ENCODE measurements around the gene MTM1. TPM values are rescaled to one million over a fixed set of nuclear protein-coding genes. Genes with fewer than 3 reads are reported as not detected.
A peak's percentile ranks its signal among the peaks of the same experiment; 100 is the strongest.

Gene MTM1
- total RNA-seq (2011; cell fraction: chromatin; rRNA removed; ENCODE audit: low replicate concordance), result 15.7 and 18.4 TPM in 2 replicates
- total RNA-seq (2011; cell fraction: nucleolus; rRNA removed), result 5.0 and 10.2 TPM in 2 replicates
- 9.2 and 10.6 TPM in 2 replicates for total RNA-seq (2011; cell fraction: nucleoplasm; rRNA removed)
- total RNA-seq (2014; rRNA removed) (9.4 and 10.7 TPM in 2 replicates), total RNA-seq (2014; rRNA removed; fragmentation: Illumina TruSeq; extraction: Trizol) (12.0 and 13.2 TPM in 2 replicates), total RNA-seq (2015; rRNA removed; fragmentation: Illumina TruSeq; extraction: Trizol) (12.7 and 13.3 TPM in 2 replicates), total RNA-seq (2021) (11.3 and 13.3 TPM in 2 replicates), polyA plus RNA-seq (2011; rRNA removed) (6.0 and 7.7 TPM in 2 replicates), polyA plus RNA-seq (2014; fragmentation: Illumina TruSeq; extraction: Trizol) (9.9 and 11.3 TPM in 2 replicates), polyA plus RNA-seq (2014; fragmentation: Nextera tagmentation; extraction: Ambion mirVana) (1 to 10 TPM; 5.6 to 9.5 TPM), polyA plus RNA-seq (2014; rRNA removed) (9.0 and 12.1 TPM in 2 replicates), polyA minus RNA-seq (2011; rRNA and poly(A)+ RNA removed) (10.1 and 10.7 TPM in 2 replicates), Bru-seq, nascent RNA (percentile 67 among the genes with signal in this experiment), BruChase-seq, experiment 1, labeled RNA remaining after a 2-hour chase (percentile 67 among the genes with signal in this experiment), BruChase-seq, experiment 2, labeled RNA remaining after a 6-hour chase (percentile 65 among the genes with signal in this experiment)
- 1.6 and 3.7 TPM in 2 replicates for polyA plus RNA-seq (2011; cell fraction: cytosol; rRNA removed)
- polyA plus RNA-seq (2011; cell fraction: nucleus; rRNA removed), result 2.9 and 3.7 TPM in 2 replicates
- polyA plus RNA-seq (2012), result 9.5 and 11.3 TPM in 2 replicates
- 1.9 and 3.3 TPM in 2 replicates for polyA minus RNA-seq (2011; cell fraction: cytosol; rRNA and poly(A)+ RNA removed)
- polyA minus RNA-seq (2011; cell fraction: nucleus; rRNA and poly(A)+ RNA removed), result 8.2 and 9.8 TPM in 2 replicates
- long read RNA-seq, experiment 1, transcript MTM1-203 (15 exons, 3,593 nt), result major isoform, 31 of 50 reads
- long read RNA-seq, experiment 1, partial matches to known transcripts, result 11 of 50 reads
- long read RNA-seq, experiment 1, other reads (novel, unspliced or antisense), result 8 of 50 reads
- long read RNA-seq, experiment 2, partial matches to known transcripts, result 1 of 7 reads
- long read RNA-seq, experiment 2, other reads (novel, unspliced or antisense), result 6 of 7 reads
- long read RNA-seq, experiment 3, transcript MTM1-203 (15 exons, 3,593 nt), result major isoform, 10 of 12 reads
- long read RNA-seq, experiment 3, partial matches to known transcripts, result 2 of 12 reads
- long read RNA-seq, experiment 3, other reads (novel, unspliced or antisense), result 0 of 12 reads

- DNase-seq (ENCODE audit: extremely low read depth in 1 of 4, low spot score in 3 of 4), result peak; percentile 95 to 97 (median 96)
- in situ Hi-C loops (cut with MboI) (no loop called here), intact Hi-C loops (cut with micrococcal nuclease) (no loop called here)
- POLR2A ChIA-PET, result interaction anchor here (0.6 kb wide), 1 partner anchor 16 kb away, joined by 3 read pairs; no protein-coding TSS in a partner anchor
- peak; percentile 96 for ATAC-seq
- peaks cover 6 to 25% of the 10 kb centered on the region in 2 experiments for H3K4me1 ChIP-seq (replicated peaks in 1 of 2; ENCODE audit: control insufficient read depth in 2 of 2, insufficient read depth in 2 of 2, low read length in 2 of 2)
- no peaks in the 10 kb centered on the region for H3K9me1 ChIP-seq (ENCODE audit: control insufficient read depth, insufficient read depth, low read length)
- BruUV-seq (replicated peaks), result no TSS peak
- FAIRE-seq, result peak; percentile 91
- peak within 1 kb of the TSS; percentile 82 for H3K4me3 ChIP-seq
- peaks cover 26% of the 10 kb centered on the region for H3K79me2 ChIP-seq (ENCODE audit: control insufficient read depth, insufficient read depth, low read length)
- H3K9me3 ChIP-seq (replicated peaks; ENCODE audit: control insufficient read depth, insufficient read depth, low read depth, low read length), result no peaks in the 10 kb centered on the region
- no peaks in the 10 kb centered on the region for H3K36me3 ChIP-seq (ENCODE audit: control insufficient read depth, insufficient read depth, low read length)
- no peaks in the 10 kb centered on the region for H4K20me1 ChIP-seq (replicated peaks; ENCODE audit: control insufficient read depth, insufficient read depth, low read length)
- H3K27ac ChIP-seq (ENCODE audit: extremely low read depth, low read depth, low read length), result peak within 1 kb of the TSS; percentile 68
- 1% methylated on average over 27 of the region's 89 CpGs for whole genome bisulfite sequencing (ENCODE audit: insufficient coverage, low coverage, missing lambda C conversion rate)
- no peaks in the 10 kb centered on the region for H3K27me3 ChIP-seq (ENCODE audit: control insufficient read depth in 2 of 2, insufficient read depth in 2 of 2, low read length in 2 of 2)
- peak within 1 kb of the TSS; percentile 89 for H2AFZ ChIP-seq (ENCODE audit: low read depth, low read length)
- H3K9ac ChIP-seq (ENCODE audit: insufficient read depth in 1 of 2, low read depth in 2 of 2, low read length in 2 of 2), result peak within 1 kb of the TSS; percentile 61 to 91
- CTCF ChIA-PET (ENCODE audit: low intra/inter-chr PET ratio), result no interaction called here
- peak within 1 kb of the TSS; percentile 80 for H3K4me2 ChIP-seq (ENCODE audit: insufficient read depth, low read length)
- TF ChIP-seq SRF (CRISPR knock-in tag; IDR thresholded peaks at IDR 0.05) (peak in 1 of 2 experiments; percentile 57; a peak in 1 of 4 replicates), HCFC1 (IDR thresholded peaks at IDR 0.05; ENCODE audit: low read depth, low read length) (peak; percentile 94), BHLHE40 (IDR thresholded peaks at IDR 0.05; ENCODE audit: low read length) (peak; percentile 57; the same call in 1 of the 2 replicates), EZH2 (IDR thresholded peaks at IDR 0.05; ENCODE audit: borderline replicate concordance, low read depth, low read length) (no peak), ZNF830 (CRISPR knock-in tag; IDR thresholded peaks at IDR 0.05) (no peak), U2AF1 (optimal IDR thresholded peaks at IDR 0.05; ENCODE audit: low read depth, low read length) (peak; percentile 40), ZNF282 (CRISPR knock-in tag; IDR thresholded peaks at IDR 0.05) (no peak), NFE2 (IDR thresholded peaks at IDR 0.05; ENCODE audit: low read depth) (no peak), PHB2 (IDR thresholded peaks at IDR 0.05; ENCODE audit: low read depth) (no peak), BMI1 (IDR thresholded peaks at IDR 0.05; ENCODE audit: low read length) (no peak), RBBP5 (IDR thresholded peaks at IDR 0.05; ENCODE audit: borderline replicate concordance, insufficient read depth, low read length, poor library complexity, severe bottlenecking) (peak; percentile 77), ZNF449 (CRISPR knock-in tag; IDR thresholded peaks at IDR 0.05) (no peak)
- TF ChIP-seq, protein P1, sequence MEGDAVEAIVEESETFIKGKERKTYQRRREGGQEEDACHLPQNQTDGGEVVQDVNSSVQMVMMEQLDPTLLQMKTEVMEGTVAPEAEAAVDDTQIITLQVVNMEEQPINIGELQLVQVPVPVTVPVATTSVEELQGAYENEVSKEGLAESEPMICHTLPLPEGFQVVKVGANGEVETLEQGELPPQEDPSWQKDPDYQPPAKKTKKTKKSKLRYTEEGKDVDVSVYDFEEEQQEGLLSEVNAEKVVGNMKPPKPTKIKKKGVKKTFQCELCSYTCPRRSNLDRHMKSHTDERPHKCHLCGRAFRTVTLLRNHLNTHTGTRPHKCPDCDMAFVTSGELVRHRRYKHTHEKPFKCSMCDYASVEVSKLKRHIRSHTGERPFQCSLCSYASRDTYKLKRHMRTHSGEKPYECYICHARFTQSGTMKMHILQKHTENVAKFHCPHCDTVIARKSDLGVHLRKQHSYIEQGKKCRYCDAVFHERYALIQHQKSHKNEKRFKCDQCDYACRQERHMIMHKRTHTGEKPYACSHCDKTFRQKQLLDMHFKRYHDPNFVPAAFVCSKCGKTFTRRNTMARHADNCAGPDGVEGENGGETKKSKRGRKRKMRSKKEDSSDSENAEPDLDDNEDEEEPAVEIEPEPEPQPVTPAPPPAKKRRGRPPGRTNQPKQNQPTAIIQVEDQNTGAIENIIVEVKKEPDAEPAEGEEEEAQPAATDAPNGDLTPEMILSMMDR (IDR thresholded peaks at IDR 0.05 in 2 of 3, conservative IDR thresholded peaks at IDR 0.05 in 1 of 3; ENCODE audit: insufficient read depth in 2 of 3, low read depth in 1 of 3, low read length in 3 of 3), result no peak
Measured at GRCh38 chrX:150568320-150569154, at the start of gene MTM1. Gene MTM1, plus strand, starts transcription at chrX:150568621. Its CDS starts 23,994 bp downstream, at chrX:150592615.
